ENCODE results near the gene FXYD6. TPM values are rescaled to one million over a fixed set of nuclear protein-coding genes. Genes with fewer than 3 reads are reported as not detected.
A peak's percentile ranks its signal among the peaks of the same experiment; 100 is the strongest.

FXYD6 gene
- total and polyA plus RNA-seq, 9 of the 15 experiments (the other 6 are each of a cell fraction or from before 2014, with no cell fraction given), result 0.07 to 0.35 TPM; not detected in 7

DNA sequence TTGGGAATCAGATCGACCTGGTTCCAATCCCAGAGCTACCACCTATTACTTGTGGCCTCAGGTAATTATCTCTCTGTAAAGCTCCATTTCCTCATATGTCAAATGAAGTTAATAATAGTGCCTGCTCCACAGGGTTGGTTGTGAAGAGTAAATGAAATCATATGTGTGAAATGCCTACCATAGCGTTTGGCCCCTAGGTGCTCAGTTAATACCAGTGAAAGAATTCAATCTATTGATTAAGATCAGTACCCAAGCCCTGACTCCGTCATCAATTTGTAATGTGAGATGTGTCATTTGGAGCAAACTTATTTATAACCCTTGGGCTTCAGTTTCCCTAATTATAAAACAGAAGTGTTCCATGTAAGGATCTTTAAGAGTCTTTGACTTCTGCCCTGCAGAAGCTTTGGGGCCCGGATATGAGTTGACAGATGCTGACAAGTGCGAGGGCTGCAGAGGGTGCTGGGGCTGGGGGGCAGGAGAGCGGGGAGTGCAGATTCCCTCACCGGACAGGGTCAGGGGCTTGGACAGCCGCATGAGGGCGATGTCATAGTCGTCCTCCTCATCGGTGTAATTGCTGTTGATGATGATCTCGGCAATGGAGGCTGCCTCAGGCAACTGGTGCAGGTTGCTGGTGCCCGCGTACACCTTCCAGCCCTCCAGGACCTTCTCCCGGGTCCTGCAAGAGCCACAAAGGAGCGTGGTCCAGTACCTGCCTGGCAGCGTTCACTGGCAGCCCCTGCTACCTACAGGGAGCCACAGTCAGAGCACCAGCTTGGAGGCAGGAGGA lies 31.8 kb upstream of the FXYD6 start:
- ChIA-PET CTCF (ENCODE audit: low intra/inter-chr PET ratio) (no interaction called here), POLR2A (interaction anchor here (0.6 to 1.6 kb wide), 8 partner anchors 9 to 360 kb away, joined by 3 to 5 read pairs (median 4); no protein-coding TSS in a partner anchor)
- Histone ChIP-seq H3K4me3 (peak overlapping the region; percentile 44), H4K20me1 (replicated peaks; ENCODE audit: control insufficient read depth, insufficient read depth, low read length) (no peaks in the 10 kb centered on the region; the same call in 1 of the 2 replicates), H3K79me2 (ENCODE audit: control insufficient read depth, insufficient read depth, low read length) (peaks cover 8% of the 10 kb centered on the region; the same call in 2 of the 3 replicates), H3K9ac (ENCODE audit: insufficient read depth in 1 of 2, low read depth in 2 of 2, low read length in 2 of 2) (peak overlapping the region; percentile 81), H3K9me1 (ENCODE audit: control insufficient read depth, insufficient read depth, low read length) (no peaks in the 10 kb centered on the region), H3K27ac (ENCODE audit: extremely low read depth, low read depth, low read length) (peak overlapping the region; percentile 84), H3K4me1 (replicated peaks in 1 of 2; ENCODE audit: control insufficient read depth in 2 of 2, insufficient read depth in 2 of 2, low read length in 2 of 2) (peaks cover 35 to 36% of the 10 kb centered on the region in 2 experiments; a peak in 4 of 5 replicates), H3K9me3 (replicated peaks; ENCODE audit: control insufficient read depth, insufficient read depth, low read depth, low read length) (no peaks in the 10 kb centered on the region), H3K27me3 (ENCODE audit: control insufficient read depth in 2 of 2, insufficient read depth in 2 of 2, low read length in 2 of 2) (no peaks in the 10 kb centered on the region; a peak in 1 of 5 replicates), H3K4me2 (ENCODE audit: insufficient read depth, low read length) (peak overlapping the region; percentile 91), H3K36me3 (ENCODE audit: control insufficient read depth, insufficient read depth, low read length) (no peaks in the 10 kb centered on the region), H2AFZ (ENCODE audit: low read depth, low read length) (0 out of 2 replicates have a peak overlapping the region, but pooled peaks have one; percentile 78)
- intact Hi-C loops (cut with micrococcal nuclease) (loop anchor here (5.0 kb wide), 2 partner anchors 91 to 144 kb away; no protein-coding TSS in a partner anchor), in situ Hi-C loops (cut with MboI) (no loop called here)
- ATAC-seq (peak; percentile 50), FAIRE-seq (no peak), DNase-seq (ENCODE audit: extremely low read depth in 1 of 4, low spot score in 3 of 4) (peak in 3 of 4 experiments; percentile 30 to 43 (median 34))
- WGBS (ENCODE audit: insufficient coverage, low coverage, missing lambda C conversion rate), result 24% methylated on average over 17 of the region's 17 CpGs
- no TSS peak for BruUV-seq (replicated peaks)
- TF ChIP-seq, protein P1, sequence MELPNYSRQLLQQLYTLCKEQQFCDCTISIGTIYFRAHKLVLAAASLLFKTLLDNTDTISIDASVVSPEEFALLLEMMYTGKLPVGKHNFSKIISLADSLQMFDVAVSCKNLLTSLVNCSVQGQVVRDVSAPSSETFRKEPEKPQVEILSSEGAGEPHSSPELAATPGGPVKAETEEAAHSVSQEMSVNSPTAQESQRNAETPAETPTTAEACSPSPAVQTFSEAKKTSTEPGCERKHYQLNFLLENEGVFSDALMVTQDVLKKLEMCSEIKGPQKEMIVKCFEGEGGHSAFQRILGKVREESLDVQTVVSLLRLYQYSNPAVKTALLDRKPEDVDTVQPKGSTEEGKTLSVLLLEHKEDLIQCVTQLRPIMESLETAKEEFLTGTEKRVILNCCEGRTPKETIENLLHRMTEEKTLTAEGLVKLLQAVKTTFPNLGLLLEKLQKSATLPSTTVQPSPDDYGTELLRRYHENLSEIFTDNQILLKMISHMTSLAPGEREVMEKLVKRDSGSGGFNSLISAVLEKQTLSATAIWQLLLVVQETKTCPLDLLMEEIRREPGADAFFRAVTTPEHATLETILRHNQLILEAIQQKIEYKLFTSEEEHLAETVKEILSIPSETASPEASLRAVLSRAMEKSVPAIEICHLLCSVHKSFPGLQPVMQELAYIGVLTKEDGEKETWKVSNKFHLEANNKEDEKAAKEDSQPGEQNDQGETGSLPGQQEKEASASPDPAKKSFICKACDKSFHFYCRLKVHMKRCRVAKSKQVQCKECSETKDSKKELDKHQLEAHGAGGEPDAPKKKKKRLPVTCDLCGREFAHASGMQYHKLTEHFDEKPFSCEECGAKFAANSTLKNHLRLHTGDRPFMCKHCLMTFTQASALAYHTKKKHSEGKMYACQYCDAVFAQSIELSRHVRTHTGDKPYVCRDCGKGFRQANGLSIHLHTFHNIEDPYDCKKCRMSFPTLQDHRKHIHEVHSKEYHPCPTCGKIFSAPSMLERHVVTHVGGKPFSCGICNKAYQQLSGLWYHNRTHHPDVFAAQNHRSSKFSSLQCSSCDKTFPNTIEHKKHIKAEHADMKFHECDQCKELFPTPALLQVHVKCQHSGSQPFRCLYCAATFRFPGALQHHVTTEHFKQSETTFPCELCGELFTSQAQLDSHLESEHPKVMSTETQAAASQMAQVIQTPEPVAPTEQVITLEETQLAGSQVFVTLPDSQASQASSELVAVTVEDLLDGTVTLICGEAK (IDR thresholded peaks at IDR 0.05), result peak; percentile 7; the same call in 1 of the 2 replicates
- TF ChIP-seq, protein P1 (CRISPR knock-in tag; IDR thresholded peaks at IDR 0.05), result no peak
- TF ChIP-seq ZC3H4 (CRISPR knock-in tag; IDR thresholded peaks at IDR 0.05; ENCODE audit: borderline replicate concordance) (no peak), ETS2 (tag; IDR thresholded peaks at IDR 0.05; ENCODE audit: borderline replicate concordance, poor library complexity, severe bottlenecking) (no peak)
- TF ChIP-seq, protein P2, sequence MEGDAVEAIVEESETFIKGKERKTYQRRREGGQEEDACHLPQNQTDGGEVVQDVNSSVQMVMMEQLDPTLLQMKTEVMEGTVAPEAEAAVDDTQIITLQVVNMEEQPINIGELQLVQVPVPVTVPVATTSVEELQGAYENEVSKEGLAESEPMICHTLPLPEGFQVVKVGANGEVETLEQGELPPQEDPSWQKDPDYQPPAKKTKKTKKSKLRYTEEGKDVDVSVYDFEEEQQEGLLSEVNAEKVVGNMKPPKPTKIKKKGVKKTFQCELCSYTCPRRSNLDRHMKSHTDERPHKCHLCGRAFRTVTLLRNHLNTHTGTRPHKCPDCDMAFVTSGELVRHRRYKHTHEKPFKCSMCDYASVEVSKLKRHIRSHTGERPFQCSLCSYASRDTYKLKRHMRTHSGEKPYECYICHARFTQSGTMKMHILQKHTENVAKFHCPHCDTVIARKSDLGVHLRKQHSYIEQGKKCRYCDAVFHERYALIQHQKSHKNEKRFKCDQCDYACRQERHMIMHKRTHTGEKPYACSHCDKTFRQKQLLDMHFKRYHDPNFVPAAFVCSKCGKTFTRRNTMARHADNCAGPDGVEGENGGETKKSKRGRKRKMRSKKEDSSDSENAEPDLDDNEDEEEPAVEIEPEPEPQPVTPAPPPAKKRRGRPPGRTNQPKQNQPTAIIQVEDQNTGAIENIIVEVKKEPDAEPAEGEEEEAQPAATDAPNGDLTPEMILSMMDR (IDR thresholded peaks at IDR 0.05 in 2 of 3, conservative IDR thresholded peaks at IDR 0.05 in 1 of 3; ENCODE audit: insufficient read depth in 2 of 3, low read depth in 1 of 3, low read length in 3 of 3), result peak; percentile 24 to 36 (median 25); a peak in 3 of 6 replicates
- TF ChIP-seq, protein P3, sequence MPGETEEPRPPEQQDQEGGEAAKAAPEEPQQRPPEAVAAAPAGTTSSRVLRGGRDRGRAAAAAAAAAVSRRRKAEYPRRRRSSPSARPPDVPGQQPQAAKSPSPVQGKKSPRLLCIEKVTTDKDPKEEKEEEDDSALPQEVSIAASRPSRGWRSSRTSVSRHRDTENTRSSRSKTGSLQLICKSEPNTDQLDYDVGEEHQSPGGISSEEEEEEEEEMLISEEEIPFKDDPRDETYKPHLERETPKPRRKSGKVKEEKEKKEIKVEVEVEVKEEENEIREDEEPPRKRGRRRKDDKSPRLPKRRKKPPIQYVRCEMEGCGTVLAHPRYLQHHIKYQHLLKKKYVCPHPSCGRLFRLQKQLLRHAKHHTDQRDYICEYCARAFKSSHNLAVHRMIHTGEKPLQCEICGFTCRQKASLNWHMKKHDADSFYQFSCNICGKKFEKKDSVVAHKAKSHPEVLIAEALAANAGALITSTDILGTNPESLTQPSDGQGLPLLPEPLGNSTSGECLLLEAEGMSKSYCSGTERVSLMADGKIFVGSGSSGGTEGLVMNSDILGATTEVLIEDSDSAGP (CRISPR knock-in tag; IDR thresholded peaks at IDR 0.05), result 0 out of 2 replicates have a peak, but pooled peaks have one; percentile 9

All from K562 (cell line).